Right lobe of liver (tissue), 4 donors: ENCODE results near the gene CC2D1A.

ENCODE experiments used
- POLR2A ChIP-seq: fragments of 450-650 bp; IDR thresholded peaks from one replicate; pipeline ENCODE4 v1.6.1; 2017; ENCODE audit warnings: antibody characterized with exemption, mild to moderate bottlenecking
- TF ChIP-seq, protein P1 (sequence below), 4 donors: fragments of 200-600 bp in 3 of 4; fragments of 450-650 bp in 1 of 4; IDR thresholded peaks; one replicate each; pipeline versions ENCODE4 v1.5.1 to v1.8.0; 2016 to 2022; ENCODE audit warnings: antibody characterized with exemption in 4 of 4, mild to moderate bottlenecking in 2 of 4
- donor health status: DM: no; HTN: no; CAD: no.
- donor health status: DM: no; HTN: no; CAD: no.
- donor health status: DM: no; HTN: yes; CAD: no.

DNA sequence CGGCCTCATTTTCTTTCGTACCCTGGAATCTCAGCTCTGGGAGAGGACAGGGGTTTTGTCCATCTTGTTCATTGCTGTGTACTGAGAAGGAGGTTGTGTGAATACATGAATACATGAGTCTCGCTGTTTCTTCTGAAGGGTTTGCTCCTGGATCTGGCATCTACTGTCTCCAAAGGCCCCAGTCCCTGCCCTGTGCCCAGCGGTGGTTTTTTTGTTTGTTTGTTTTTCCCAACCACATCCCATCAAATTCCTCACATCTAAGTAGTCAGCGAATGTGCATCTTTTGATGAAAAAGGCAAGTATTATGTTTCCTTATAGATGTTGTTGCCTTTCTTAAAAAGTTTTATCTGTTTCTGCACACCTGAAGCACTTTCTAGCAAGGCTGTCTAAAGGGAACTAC, 58.8 kb downstream of the CC2D1A start:
- TF ChIP-seq, protein P1, sequence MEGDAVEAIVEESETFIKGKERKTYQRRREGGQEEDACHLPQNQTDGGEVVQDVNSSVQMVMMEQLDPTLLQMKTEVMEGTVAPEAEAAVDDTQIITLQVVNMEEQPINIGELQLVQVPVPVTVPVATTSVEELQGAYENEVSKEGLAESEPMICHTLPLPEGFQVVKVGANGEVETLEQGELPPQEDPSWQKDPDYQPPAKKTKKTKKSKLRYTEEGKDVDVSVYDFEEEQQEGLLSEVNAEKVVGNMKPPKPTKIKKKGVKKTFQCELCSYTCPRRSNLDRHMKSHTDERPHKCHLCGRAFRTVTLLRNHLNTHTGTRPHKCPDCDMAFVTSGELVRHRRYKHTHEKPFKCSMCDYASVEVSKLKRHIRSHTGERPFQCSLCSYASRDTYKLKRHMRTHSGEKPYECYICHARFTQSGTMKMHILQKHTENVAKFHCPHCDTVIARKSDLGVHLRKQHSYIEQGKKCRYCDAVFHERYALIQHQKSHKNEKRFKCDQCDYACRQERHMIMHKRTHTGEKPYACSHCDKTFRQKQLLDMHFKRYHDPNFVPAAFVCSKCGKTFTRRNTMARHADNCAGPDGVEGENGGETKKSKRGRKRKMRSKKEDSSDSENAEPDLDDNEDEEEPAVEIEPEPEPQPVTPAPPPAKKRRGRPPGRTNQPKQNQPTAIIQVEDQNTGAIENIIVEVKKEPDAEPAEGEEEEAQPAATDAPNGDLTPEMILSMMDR (IDR thresholded peaks at IDR 0.05), result no peak
- TF ChIP-seq POLR2A, result no peak
